GM21576 (cell line): ENCODE data around the gene CCDC136.

Source experiments
- ATAC-seq: cut with Tn5 transposase; IDR thresholded peaks from one replicate; pipeline ENCODE4 v1.9.1; 2021; ENCODE audit warnings: mild to moderate bottlenecking, moderate library complexity; ENCODE audit not compliant: unreplicated experiment

CCDC136 gene

GRCh38 chr7:128804484-128804883, 12.7 kb downstream of the CCDC136 start:
- no peak for ATAC-seq

- no peak for ATAC-seq
These were observed 13.5 kb downstream of the CCDC136 start for GRCh38 chr7:128805225-128805624.

DNA sequence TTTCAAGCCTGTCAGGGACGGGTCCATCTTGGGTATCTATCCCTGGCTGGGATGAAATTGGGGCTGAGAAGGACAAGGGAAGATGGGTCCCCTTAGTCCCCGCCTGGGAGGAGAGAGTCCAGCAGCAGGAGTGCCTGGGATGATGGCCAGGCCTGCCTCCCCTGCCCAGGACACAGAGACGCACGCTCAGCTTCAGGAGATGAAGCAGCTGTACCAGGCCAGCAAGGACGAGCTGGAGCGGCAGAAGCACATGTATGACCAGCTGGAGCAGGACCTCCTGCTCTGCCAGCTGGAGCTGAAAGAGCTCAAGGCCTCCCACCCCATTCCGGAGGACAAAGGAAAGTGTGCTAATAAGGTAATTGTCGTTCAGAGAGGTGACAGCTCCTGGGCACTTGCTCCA, 15.4 kb downstream of the CCDC136 start:
- ATAC-seq, result no peak

DNA sequence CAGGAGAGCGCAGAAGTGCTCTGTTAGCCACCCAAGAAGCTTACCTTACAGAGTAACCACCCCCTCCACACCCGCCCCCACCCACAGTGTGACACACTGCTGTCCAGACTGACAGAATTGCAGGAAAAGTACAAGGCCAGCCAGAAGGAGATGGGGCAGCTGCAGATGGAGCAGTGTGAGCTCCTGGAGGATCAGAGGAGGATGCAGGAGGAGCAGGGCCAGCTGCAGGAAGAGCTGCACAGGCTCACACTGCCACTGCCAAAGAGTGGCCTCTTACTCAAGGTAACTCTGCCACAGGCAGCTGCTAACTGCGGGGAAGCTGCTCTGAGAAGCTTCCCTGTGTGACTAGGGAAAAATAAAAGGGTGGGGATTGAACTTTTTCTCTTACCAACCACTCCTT, 17.6 kb downstream of the CCDC136 start:
- no peak for ATAC-seq

- ATAC-seq, result no peak
These were observed 18.7 kb downstream of the CCDC136 start for GRCh38 chr7:128810473-128810872.

DNA sequence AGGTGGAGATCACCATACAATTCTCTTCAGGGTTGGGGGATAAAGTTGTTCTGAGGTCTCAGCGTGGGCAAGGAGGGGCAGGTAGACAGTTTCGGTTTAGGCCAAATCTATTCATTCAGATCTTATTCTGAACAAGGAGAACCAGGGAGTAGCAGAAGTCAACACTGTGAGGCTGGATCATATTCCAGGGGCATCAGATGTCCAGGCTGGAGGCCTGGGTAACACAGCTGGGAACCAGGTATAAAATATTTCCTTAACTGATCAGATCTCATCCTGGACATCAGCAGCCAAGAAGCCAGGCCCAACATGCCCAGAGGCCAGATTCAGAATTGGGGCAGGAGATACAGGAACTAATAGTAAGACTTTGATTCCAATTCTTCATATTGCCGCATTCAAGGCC, 19.2 kb downstream of the CCDC136 start:
- ATAC-seq, result no peak

DNA sequence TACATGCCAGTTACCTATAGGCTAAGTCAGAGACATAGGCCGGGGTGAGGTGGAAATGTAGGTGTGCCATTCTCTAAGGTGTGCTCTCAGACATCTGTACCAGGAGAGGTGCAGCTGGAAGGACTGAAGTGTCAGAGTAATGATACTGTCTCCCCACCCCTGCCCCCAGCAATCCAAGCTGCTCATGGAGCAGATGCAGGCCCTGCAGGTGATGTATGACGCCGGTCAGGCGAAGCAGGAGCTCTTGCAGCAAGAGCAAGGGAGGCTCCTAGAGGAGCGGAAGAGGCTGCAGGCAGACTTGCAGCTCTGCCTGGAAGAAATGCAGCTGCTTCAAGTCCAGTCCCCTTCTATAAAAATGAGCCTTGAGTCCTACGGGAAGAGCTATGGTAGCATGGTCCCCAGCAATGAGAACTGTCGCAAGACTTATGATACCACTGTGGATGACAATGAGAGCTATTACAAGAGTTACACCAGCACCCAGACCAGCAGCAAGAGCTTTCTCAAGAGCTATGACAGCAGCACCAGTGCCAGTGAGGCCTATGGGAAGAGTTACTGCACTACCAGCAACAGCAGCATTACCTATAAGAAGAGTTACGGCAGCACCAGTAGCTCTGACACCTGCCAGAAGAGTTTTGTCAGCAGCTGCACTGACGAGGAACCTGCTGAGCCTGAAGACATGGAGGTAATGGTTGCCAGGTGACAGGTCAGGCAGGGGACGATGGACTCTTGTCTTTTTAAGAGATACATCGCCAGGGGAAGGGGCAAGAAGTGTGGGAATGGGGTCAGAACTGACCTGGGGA, 20.1 kb downstream of the CCDC136 start:
- no peak for ATAC-seq

GRCh38 chr7:128812514-128813168, 20.9 kb downstream of the CCDC136 start:
- no peak for ATAC-seq

- no peak for ATAC-seq
These were observed 22.7 kb downstream of the CCDC136 start for GRCh38 chr7:128814499-128814898.

DNA sequence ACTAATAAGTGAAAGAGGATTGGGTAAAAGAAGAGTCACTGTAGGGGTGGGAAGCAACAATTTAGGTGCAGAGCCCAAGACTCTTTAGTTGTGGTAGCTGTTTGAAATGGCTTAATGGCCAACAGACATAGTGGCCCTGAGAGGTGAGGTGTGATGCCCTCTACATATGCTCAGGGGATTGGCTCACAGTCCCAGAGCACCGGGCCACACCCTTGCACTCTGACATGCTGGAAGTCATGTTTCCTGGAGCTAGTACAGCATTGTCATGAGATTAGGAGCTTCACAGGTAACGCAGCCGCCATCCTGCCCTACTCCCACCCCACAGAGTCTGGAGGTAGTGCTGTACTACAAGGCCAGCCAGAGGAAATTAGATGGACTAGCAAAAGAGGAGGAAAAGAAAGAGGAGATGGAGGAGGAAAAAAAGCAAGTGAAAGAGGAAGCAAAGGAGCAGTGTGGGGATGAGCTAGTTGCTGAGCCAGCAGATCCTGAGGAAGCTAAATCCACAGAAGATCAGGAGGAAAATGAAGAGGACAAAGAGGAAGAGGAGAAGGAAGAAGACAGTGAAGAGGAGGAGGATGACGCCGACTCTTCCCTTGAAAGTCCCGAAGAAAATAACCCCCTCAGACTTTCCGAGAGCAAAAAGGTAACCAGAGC, 23.6 kb downstream of the CCDC136 start:
- no peak for ATAC-seq

GRCh38 chr7:128818694-128819093, 26.9 kb downstream of the CCDC136 start:
- no peak for ATAC-seq

- no peak for ATAC-seq
These were observed 30.0 kb downstream of the CCDC136 start for GRCh38 chr7:128821724-128822123.

DNA sequence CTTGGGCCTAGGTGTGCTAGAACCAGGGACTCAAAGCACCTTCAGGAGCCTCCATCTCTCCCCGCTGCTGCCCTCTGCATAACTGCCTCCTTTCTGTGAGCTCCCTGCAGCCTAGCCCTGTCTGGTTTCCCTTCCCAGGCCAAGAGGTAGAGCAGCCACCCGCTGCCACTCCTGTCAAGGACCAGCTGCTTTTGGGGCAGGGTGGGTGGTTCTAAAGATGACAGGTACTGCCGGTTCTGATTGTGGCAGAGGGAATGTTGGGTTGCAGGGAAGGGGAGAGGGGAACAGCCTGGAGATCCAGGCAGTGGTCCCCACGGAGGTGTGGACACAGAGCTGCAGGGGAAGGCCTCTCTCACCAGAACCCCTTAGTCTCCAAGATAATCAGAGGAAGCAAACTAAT, 34.7 kb downstream of the CCDC136 start:
- ATAC-seq, result no peak

GRCh38 chr7:128826916-128827247, 35.1 kb downstream of the CCDC136 start:
- ATAC-seq, result no peak

DNA sequence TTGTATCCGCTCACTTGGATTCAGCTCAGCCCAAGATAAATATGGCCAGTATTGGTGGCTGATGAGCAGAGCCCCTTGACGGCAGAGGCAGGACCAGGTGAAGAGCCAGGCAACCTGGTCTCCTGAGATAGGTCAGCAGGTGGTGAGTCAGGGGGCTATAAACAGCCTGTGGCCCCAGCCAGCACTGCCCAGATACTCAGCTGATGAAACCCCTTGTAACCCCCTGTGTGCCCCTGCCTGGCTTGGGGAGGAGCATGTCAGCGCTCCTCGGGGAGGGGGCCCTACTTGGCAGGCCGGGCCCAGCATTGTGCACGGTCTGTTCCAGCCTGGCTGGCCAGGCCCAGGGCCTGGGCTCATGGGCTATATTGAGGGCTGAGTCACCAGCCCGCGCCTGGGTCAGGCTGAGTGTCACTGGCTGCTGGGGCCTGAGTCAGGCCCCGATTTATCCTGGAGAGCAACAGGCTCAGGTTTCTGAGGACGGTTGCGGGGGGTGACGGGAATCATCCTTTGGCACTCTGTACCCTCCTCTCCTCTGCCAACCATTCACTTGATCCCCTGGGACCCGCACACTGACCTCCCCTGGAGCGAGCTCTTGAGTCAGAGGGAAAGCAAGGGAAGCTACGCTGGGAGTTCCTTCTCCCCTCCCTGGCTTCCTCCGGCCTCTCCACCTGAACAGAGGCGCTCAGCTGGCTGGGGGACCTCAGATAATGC, 35.6 kb downstream of the CCDC136 start:
- no peak for ATAC-seq

- ATAC-seq, result no peak
These were observed 36.4 kb downstream of the CCDC136 start for GRCh38 chr7:128827971-128828711.

DNA sequence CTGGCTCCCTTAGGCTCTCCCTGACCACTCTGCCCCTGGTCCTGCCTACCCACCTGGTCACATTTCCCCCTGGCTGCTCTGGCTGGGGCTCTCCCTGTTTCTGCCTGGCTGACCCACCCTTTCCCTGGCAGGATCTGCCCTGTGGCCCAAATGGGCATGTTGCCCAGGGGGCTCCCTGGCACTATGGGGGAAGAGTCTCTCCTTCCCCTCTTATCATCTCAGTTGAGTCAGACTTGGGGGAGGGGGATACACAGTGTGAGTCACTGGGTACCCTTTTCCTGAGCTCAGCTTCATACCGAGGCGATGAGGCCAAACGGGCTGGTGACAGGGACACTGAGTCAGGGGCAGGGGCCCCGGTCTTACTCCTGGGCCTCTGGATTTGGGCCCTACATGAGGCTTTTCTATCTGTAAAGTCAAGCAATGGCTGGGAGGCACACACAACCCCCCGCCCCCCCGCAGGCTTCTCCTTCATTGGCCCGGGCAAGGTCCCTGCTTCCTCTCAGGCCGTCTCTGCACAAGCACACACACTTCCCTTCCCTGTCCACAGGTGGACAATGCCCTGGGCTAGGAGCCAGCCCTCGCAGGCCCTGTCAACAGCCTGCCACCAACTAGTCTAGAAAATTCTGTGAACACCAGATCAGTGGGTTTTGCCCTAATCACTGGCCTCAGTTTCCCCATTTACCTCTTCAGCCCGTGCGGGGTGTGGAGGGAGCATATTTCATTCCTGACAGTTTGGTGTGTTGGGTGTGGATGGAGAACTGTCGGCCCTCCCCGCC, 37.8 kb downstream of the CCDC136 start:
- no peak for ATAC-seq

DNA sequence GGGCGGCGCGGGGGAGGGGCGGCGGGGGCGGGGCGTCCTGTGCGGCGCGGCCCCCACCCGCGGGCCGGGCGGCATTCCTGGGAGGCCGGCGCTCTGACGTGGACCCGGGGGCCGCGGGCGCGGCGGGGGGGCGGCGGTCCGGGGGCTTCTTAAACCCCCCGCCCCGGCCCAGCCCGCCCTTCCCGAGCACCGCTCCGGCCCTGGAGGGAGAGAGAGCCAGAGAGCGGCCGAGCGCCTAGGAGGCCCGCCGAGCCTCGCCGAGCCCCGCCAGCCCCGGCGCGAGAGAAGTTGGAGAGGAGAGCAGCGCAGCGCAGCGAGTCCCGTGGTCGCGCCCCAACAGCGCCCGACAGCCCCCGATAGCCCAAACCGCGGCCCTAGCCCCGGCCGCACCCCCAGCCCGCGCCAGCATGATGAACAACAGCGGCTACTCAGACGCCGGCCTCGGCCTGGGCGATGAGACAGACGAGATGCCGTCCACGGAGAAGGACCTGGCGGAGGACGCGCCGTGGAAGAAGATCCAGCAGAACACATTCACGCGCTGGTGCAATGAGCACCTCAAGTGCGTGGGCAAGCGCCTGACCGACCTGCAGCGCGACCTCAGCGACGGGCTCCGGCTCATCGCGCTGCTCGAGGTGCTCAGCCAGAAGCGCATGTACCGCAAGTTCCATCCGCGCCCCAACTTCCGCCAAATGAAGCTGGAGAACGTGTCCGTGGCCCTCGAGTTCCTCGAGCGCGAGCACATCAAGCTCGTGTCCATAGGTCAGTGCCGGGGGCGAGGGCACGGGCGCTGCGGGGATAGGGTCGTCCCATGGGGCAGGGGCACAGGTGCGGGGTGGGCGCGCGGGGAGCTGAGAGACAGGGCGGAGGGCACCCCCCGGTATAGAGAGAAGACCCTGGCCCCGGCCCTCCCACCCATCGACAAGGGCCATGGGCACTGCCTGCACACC, 38.7 kb downstream of the CCDC136 start, which contains the start of gene FLNC:
TSS of gene FLNC (plus strand) at position 176 of the 947 bp plus-strand sequence. CDS start at position 408, 232 bp downstream.
- ATAC-seq, result no peak
